ENCODE data around the gene TGOLN2. TPM values are rescaled to one million over a fixed set of nuclear protein-coding genes. Genes with fewer than 3 reads are reported as not detected.
A peak's percentile ranks its signal among the peaks of the same experiment; 100 is the strongest.

TGOLN2 gene
- total and polyA plus RNA-seq, 2 of the 13 experiments (the other 11 are each of a cell fraction or from before 2014, with no cell fraction given) = 99.6 to 155 TPM

- peak; percentile 72; the same call in 1 of the 2 replicates for TF ChIP-seq HOXA9 (CRISPR knock-in tag; IDR thresholded peaks at IDR 0.05; ENCODE audit: borderline replicate concordance)
- peak; percentile 87 for TF ChIP-seq TFDP1 (CRISPR knock-in tag; IDR thresholded peaks at IDR 0.05; ENCODE audit: borderline replicate concordance)
- TF ChIP-seq ZNF10 (CRISPR knock-in tag; IDR thresholded peaks at IDR 0.05; ENCODE audit: borderline replicate concordance, low read depth) = no peak
- no peak for TF ChIP-seq HNRNPH1 (optimal IDR thresholded peaks at IDR 0.05; ENCODE audit: low read depth, low read length)
- TF ChIP-seq ZNF768 (CRISPR knock-in tag; IDR thresholded peaks at IDR 0.05) = peak; percentile 67; the same call in 1 of the 2 replicates
- TF ChIP-seq HIC2 (CRISPR knock-in tag; IDR thresholded peaks at IDR 0.05; ENCODE audit: low read depth) = no peak
- TF ChIP-seq ZNF713 (CRISPR knock-in tag; IDR thresholded peaks at IDR 0.05) = no peak; the same call in 1 of the 2 replicates
- no peak; the same call in 1 of the 2 replicates for TF ChIP-seq ZNF205 (CRISPR knock-in tag; IDR thresholded peaks at IDR 0.05)
- no peak for TF ChIP-seq HMGA1 (CRISPR knock-in tag; conservative IDR thresholded peaks at IDR 0.05)
- peak; percentile 95 for TF ChIP-seq ZNF770 (CRISPR knock-in tag; IDR thresholded peaks at IDR 0.05)
- peak; percentile 69 for TF ChIP-seq SIX4 (CRISPR knock-in tag; IDR thresholded peaks at IDR 0.05)
- peak; percentile 79 for TF ChIP-seq KMT2B (CRISPR knock-in tag; IDR thresholded peaks at IDR 0.05)
- TF ChIP-seq CREB1 (IDR thresholded peaks at IDR 0.05) = 0 out of 2 replicates have a peak, but pooled peaks have one; percentile 37
- peak; percentile 80 for TF ChIP-seq CREB1 (CRISPR knock-in tag; IDR thresholded peaks at IDR 0.05)
- TF ChIP-seq ZSCAN31 (CRISPR knock-in tag; IDR thresholded peaks at IDR 0.05; ENCODE audit: low read depth) = peak; percentile 100
- no peak for TF ChIP-seq ZNF512B (CRISPR knock-in tag; IDR thresholded peaks at IDR 0.05; ENCODE audit: borderline replicate concordance)
- 0 out of 2 replicates have a peak, but pooled peaks have one; percentile 9 for TF ChIP-seq FIP1L1 (IDR thresholded peaks at IDR 0.05; ENCODE audit: borderline replicate concordance, insufficient read depth, low read depth, low read length)
- TF ChIP-seq RXRA (CRISPR knock-in tag; IDR thresholded peaks at IDR 0.05) = peak; percentile 70
- no peak for TF ChIP-seq ZNF549 (CRISPR knock-in tag; IDR thresholded peaks at IDR 0.05)
- TF ChIP-seq ZBTB1 (CRISPR knock-in tag; IDR thresholded peaks at IDR 0.05; ENCODE audit: borderline replicate concordance) = peak; percentile 14; the same call in 1 of the 2 replicates
- peak; percentile 99 for TF ChIP-seq ZNF510 (CRISPR knock-in tag; IDR thresholded peaks at IDR 0.05; ENCODE audit: low read depth)
- no peak for TF ChIP-seq FOSL1 (CRISPR knock-in tag; IDR thresholded peaks at IDR 0.05; ENCODE audit: borderline replicate concordance)
Measured at GRCh38 chr2:85354286-85355072, 26.7 kb upstream of the TGOLN2 start, which contains the start of the genes ELMOD3 and RETSAT (continued).

All from HepG2 (cell line).